SK-N-SH (cell line): ENCODE measurements around the gene DSCAML1.

Experiments used
- CHD2 ChIP-seq: fragments of 150-350 bp; IDR thresholded peaks from 2 replicates; pipeline ENCODE4 v1.6.1; 2018; ENCODE audit warnings: low read length; ENCODE audit not compliant: partially characterized antibody
- CTCF ChIP-seq: fragments of 200-600 bp; sonication (generic); IDR thresholded peaks from 2 replicates; pipeline ENCODE4 v1.6.1; 2017; ENCODE audit warnings: antibody characterized with exemption, mild to moderate bottlenecking, moderate library complexity
- EP300 ChIP-seq, 2 experiments: IDR thresholded peaks; 2 replicates each; pipeline versions ENCODE4 v1.4.0 to v1.6.1; 2012; ENCODE audit warnings: borderline replicate concordance in 1 of 2, low read depth in 1 of 2, low read length in 1 of 2
- EZH2phosphoT487 ChIP-seq: fragments of 200-600 bp; sonication (generic); IDR thresholded peaks from 2 replicates; pipeline ENCODE4 v1.6.1; 2017; ENCODE audit warnings: low read depth, mixed run types, mild to moderate bottlenecking, antibody characterized with exemption, moderate library complexity, borderline replicate concordance
- FOXM1 ChIP-seq: IDR thresholded peaks from 2 replicates; pipeline ENCODE4 v1.4.0; 2012; ENCODE audit warnings: low read depth, mild to moderate bottlenecking
- MAX ChIP-seq: IDR thresholded peaks from 2 replicates; pipeline ENCODE4 v1.4.0; 2012; ENCODE audit warnings: low read depth
- MXI1 ChIP-seq: IDR thresholded peaks from 2 replicates; pipeline ENCODE4 v1.6.1; 2012; ENCODE audit warnings: mild to moderate bottlenecking, low read depth, low read length, improper control_type of control experiment
- SMC3 ChIP-seq: IDR thresholded peaks from 2 replicates; pipeline ENCODE4 v1.6.1; 2012; ENCODE audit warnings: low read depth, low read length, improper control_type of control experiment
- TCF12 ChIP-seq: IDR thresholded peaks from 2 replicates; pipeline ENCODE4 v1.4.0; 2012
- TEAD4 ChIP-seq: IDR thresholded peaks from 2 replicates; pipeline ENCODE4 v1.4.0; 2012; ENCODE audit warnings: mild to moderate bottlenecking, borderline replicate concordance; ENCODE audit not compliant: insufficient read depth
- USF1 ChIP-seq: IDR thresholded peaks from 2 replicates; pipeline ENCODE4 v1.4.0; 2012; ENCODE audit warnings: low read depth, borderline replicate concordance
- USF2 ChIP-seq: fragments of 150-350 bp; IDR thresholded peaks from 2 replicates; pipeline ENCODE4 v1.6.1; 2017; ENCODE audit warnings: antibody characterized with exemption, low read length, low read depth, borderline replicate concordance
- TF ChIP-seq, protein P1 (sequence below): IDR thresholded peaks from 2 replicates; pipeline ENCODE4; 2012
- TF ChIP-seq, protein P2 (sequence below): IDR thresholded peaks from 2 replicates; pipeline ENCODE4 v1.4.0; 2012; ENCODE audit warnings: low read depth, borderline replicate concordance

- TF ChIP-seq EZH2phosphoT487 = no peak
- no peak for TF ChIP-seq TEAD4
- TF ChIP-seq, protein P1, sequence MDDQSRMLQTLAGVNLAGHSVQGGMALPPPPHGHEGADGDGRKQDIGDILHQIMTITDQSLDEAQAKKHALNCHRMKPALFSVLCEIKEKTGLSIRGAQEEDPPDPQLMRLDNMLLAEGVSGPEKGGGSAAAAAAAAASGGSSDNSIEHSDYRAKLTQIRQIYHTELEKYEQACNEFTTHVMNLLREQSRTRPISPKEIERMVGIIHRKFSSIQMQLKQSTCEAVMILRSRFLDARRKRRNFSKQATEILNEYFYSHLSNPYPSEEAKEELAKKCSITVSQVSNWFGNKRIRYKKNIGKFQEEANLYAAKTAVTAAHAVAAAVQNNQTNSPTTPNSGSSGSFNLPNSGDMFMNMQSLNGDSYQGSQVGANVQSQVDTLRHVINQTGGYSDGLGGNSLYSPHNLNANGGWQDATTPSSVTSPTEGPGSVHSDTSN = no peak
- no peak for TF ChIP-seq TCF12
- TF ChIP-seq CTCF = no peak
- TF ChIP-seq USF1 = no peak
- no peak for TF ChIP-seq CHD2
- TF ChIP-seq, protein P2, sequence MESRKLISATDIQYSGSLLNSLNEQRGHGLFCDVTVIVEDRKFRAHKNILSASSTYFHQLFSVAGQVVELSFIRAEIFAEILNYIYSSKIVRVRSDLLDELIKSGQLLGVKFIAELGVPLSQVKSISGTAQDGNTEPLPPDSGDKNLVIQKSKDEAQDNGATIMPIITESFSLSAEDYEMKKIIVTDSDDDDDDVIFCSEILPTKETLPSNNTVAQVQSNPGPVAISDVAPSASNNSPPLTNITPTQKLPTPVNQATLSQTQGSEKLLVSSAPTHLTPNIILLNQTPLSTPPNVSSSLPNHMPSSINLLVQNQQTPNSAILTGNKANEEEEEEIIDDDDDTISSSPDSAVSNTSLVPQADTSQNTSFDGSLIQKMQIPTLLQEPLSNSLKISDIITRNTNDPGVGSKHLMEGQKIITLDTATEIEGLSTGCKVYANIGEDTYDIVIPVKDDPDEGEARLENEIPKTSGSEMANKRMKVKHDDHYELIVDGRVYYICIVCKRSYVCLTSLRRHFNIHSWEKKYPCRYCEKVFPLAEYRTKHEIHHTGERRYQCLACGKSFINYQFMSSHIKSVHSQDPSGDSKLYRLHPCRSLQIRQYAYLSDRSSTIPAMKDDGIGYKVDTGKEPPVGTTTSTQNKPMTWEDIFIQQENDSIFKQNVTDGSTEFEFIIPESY = no peak
- TF ChIP-seq EP300 (IDR thresholded peaks at IDR 0.05; ENCODE audit: borderline replicate concordance in 1 of 2, low read depth in 1 of 2, low read length in 1 of 2) = no peak
- TF ChIP-seq MXI1 = no peak
- TF ChIP-seq MAX = no peak
- TF ChIP-seq SMC3 = no peak
- TF ChIP-seq USF2 = no peak
- no peak for TF ChIP-seq FOXM1
These were observed 338.5 kb downstream of the DSCAML1 start for GRCh38 chr11:117458275-117459122.
